PFSK-1 (cell line): ENCODE measurements around the gene PHOX2B.

Experiments
- FOXP2 ChIP-seq: optimal IDR thresholded peaks from 2 replicates; pipeline ENCODE3; 2011; ENCODE audit warnings: borderline replicate concordance, control low read depth, inconsistent platforms; ENCODE audit not compliant: insufficient read depth; ENCODE audit errors: extremely low read length, extremely low read depth
- POLR2AphosphoS5 ChIP-seq: IDR thresholded peaks from 2 replicates; pipeline ENCODE4 v1.6.1; 2012; ENCODE audit warnings: low read depth, mild to moderate bottlenecking, control low read depth, low read length, moderate library complexity
- SIN3A ChIP-seq: IDR thresholded peaks from 2 replicates; pipeline ENCODE4 v1.6.1; 2012; ENCODE audit warnings: mild to moderate bottlenecking, low read length, moderate library complexity, borderline replicate concordance; ENCODE audit not compliant: insufficient read depth
- TAF1 ChIP-seq: IDR thresholded peaks from 2 replicates; pipeline ENCODE4 v1.6.1; 2012; ENCODE audit warnings: low read length, control low read depth, borderline replicate concordance; ENCODE audit not compliant: insufficient read depth
- TF ChIP-seq, protein P1 (sequence below), 2 experiments: IDR thresholded peaks; 2 replicates each; pipeline versions ENCODE4 v1.6.1 to v1.8.0; 2011 to 2012; ENCODE audit warnings: low read depth in 2 of 2, low read length in 2 of 2, control low read depth in 1 of 2, inconsistent platforms in 1 of 2, mild to moderate bottlenecking in 1 of 2, moderate library complexity in 1 of 2; ENCODE audit not compliant: insufficient read depth in 1 of 2

Gene PHOX2B

DNA sequence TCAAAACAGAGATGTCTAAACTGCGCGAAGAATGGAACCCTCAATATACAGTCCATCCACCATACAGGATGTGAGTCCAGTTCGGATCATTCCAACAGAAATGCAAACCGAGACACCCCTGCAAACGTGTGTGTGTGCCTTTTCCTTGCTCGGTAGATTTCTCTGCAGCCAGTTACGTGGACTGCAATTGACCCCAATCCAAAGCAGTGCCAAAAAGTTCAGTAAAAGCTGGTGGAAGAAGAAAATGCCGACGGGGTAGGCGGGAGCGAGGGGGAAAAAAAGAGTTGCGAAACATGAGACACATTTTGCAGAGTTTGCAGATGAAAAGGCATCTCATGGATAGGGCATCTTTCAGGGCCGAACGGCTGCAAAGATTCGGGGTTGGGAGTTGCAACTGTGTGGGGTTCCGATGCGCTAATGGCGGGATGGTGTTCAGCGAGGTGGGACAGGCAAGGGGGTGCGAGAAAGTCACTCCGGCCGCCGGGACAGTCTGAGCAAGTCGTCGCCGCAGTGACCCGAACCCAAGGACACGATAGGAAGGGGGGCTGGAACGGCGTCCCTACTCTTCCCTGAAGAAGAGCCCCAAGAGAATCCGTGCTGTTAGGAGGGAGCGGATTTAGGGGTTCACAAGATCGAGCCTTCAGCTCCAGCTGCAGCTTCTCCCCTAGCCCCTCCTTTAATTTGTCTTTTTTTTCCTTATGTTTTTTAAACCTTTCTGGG lies 3.8 kb downstream of the PHOX2B start:
- TF ChIP-seq POLR2AphosphoS5, result no peak
- TF ChIP-seq FOXP2, result no peak
- no peak for TF ChIP-seq TAF1
- no peak for TF ChIP-seq SIN3A
- TF ChIP-seq, protein P1, sequence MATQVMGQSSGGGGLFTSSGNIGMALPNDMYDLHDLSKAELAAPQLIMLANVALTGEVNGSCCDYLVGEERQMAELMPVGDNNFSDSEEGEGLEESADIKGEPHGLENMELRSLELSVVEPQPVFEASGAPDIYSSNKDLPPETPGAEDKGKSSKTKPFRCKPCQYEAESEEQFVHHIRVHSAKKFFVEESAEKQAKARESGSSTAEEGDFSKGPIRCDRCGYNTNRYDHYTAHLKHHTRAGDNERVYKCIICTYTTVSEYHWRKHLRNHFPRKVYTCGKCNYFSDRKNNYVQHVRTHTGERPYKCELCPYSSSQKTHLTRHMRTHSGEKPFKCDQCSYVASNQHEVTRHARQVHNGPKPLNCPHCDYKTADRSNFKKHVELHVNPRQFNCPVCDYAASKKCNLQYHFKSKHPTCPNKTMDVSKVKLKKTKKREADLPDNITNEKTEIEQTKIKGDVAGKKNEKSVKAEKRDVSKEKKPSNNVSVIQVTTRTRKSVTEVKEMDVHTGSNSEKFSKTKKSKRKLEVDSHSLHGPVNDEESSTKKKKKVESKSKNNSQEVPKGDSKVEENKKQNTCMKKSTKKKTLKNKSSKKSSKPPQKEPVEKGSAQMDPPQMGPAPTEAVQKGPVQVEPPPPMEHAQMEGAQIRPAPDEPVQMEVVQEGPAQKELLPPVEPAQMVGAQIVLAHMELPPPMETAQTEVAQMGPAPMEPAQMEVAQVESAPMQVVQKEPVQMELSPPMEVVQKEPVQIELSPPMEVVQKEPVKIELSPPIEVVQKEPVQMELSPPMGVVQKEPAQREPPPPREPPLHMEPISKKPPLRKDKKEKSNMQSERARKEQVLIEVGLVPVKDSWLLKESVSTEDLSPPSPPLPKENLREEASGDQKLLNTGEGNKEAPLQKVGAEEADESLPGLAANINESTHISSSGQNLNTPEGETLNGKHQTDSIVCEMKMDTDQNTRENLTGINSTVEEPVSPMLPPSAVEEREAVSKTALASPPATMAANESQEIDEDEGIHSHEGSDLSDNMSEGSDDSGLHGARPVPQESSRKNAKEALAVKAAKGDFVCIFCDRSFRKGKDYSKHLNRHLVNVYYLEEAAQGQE (IDR thresholded peaks at IDR 0.05; ENCODE audit: insufficient read depth in 1 of 2, low read depth in 2 of 2, low read length in 2 of 2), result no peak

- no peak for TF ChIP-seq FOXP2
- TF ChIP-seq SIN3A, result no peak
- TF ChIP-seq, protein P1 (IDR thresholded peaks at IDR 0.05; ENCODE audit: insufficient read depth in 1 of 2, low read depth in 2 of 2, low read length in 2 of 2), result no peak
- no peak for TF ChIP-seq TAF1
- TF ChIP-seq POLR2AphosphoS5, result no peak
Observed at GRCh38 chr4:41741354-41741753, 7.2 kb downstream of the PHOX2B start.

GRCh38 chr4:41734371-41734770 lies 14.2 kb downstream of the PHOX2B start:
- TF ChIP-seq, protein P1 (IDR thresholded peaks at IDR 0.05; ENCODE audit: insufficient read depth in 1 of 2, low read depth in 2 of 2, low read length in 2 of 2), result no peak
- TF ChIP-seq TAF1 (no peak), FOXP2 (no peak), POLR2AphosphoS5 (no peak), SIN3A (no peak)

DNA sequence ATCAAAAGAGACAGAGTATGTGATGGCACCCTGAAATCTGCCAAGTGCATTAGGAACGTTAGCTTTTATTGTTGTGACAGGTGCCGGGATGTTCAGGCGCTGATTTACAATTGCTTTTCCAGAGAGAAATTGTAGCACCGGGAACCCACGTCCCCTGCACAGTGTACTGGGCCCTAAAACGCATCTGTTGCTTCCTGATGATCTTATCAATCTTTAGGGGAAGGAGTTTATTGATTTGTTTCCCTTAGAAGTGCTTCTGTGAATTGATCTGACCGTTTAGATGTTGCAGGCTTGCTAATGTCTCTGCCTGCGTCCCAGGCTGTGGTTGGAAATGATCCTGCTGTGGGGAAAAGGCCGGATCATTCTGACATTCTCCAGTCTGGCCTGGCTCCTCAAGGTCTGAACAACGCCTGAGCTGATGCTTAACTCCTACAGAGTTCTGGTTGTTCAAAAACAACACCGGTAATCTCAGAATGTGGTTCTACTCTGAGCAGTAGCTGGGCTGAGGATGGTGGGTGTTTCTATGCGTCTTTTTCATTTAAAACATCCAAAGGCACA lies 16.9 kb downstream of the PHOX2B start:
- TF ChIP-seq POLR2AphosphoS5, result no peak
- TF ChIP-seq SIN3A, result no peak
- TF ChIP-seq, protein P1 (IDR thresholded peaks at IDR 0.05; ENCODE audit: insufficient read depth in 1 of 2, low read depth in 2 of 2, low read length in 2 of 2), result no peak

DNA sequence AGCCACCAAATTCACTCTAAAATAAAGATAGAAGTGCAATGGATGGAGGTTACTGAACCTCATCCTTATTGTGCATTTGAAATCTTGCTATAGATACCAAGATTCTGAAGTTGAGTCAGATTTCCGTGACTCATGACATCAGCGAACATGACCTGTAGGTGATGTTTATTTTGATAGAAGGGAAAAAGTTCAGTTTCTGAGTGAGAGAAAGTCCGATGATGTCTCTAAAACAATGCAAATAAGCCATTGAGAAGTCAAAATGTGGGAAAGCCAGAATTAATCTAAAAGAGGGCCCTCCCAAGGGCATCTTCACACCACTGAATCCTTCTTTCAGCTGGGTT lies 20.0 kb downstream of the PHOX2B start:
- TF ChIP-seq, protein P1 (IDR thresholded peaks at IDR 0.05; ENCODE audit: insufficient read depth in 1 of 2, low read depth in 2 of 2, low read length in 2 of 2), result no peak
- no peak for TF ChIP-seq SIN3A
- no peak for TF ChIP-seq TAF1
